Endometrium (tissue), 2 donors: ENCODE data around the gene TPSD1.
"Not testable (repeated sequence)": the region's sequence is repeated elsewhere in the genome, so short reads cannot be mapped to it uniquely, and the experiment has no call there.

Source experiments
- FAIRE-seq: peaks from 2 replicates; lab custom pipeline; 2012; peaks lifted over from hg19 to GRCh38; lab: Jason Lieb, UNC
- donor health status: control.
- donor health status: control.

Gene TPSD1

GRCh38 chr16:1255276-1256122 is at the start of gene TPSD1:
Gene TPSD1 (plus strand): TSS chr16:1256069. CDS start chr16:1256281, 212 bp downstream.
- FAIRE-seq: not testable (repeated sequence)

- FAIRE-seq: no peak
Observed at GRCh38 chr16:1206326-1206725, 49.5 kb upstream of the TPSD1 start.

GRCh38 chr16:1206786-1207185 is 49.1 kb upstream of the TPSD1 start:
- no peak for FAIRE-seq

- no peak for FAIRE-seq
Observed at GRCh38 chr16:1208239-1208830, 47.5 kb upstream of the TPSD1 start.

GRCh38 chr16:1209081-1209480 is 46.8 kb upstream of the TPSD1 start:
- FAIRE-seq: no peak

GRCh38 chr16:1210461-1210860 is 45.4 kb upstream of the TPSD1 start:
- FAIRE-seq: no peak

- no peak for FAIRE-seq
Observed at GRCh38 chr16:1211451-1212268, 44.2 kb upstream of the TPSD1 start.

GRCh38 chr16:1212616-1213194 is 43.2 kb upstream of the TPSD1 start:
- FAIRE-seq: no peak

- no peak for FAIRE-seq
Observed at GRCh38 chr16:1213231-1213630, 42.6 kb upstream of the TPSD1 start.

- no peak for FAIRE-seq
Observed at GRCh38 chr16:1213796-1214372, 42.0 kb upstream of the TPSD1 start.

- FAIRE-seq: no peak
Observed at GRCh38 chr16:1214719-1215118, 41.1 kb upstream of the TPSD1 start.

- no peak for FAIRE-seq
Observed at GRCh38 chr16:1215574-1216295, 40.1 kb upstream of the TPSD1 start.

- no peak for FAIRE-seq
Observed at GRCh38 chr16:1216296-1216619, 39.6 kb upstream of the TPSD1 start.

- no peak for FAIRE-seq
Observed at GRCh38 chr16:1216681-1217400, 39.0 kb upstream of the TPSD1 start.

- FAIRE-seq: no peak
Observed at GRCh38 chr16:1217526-1217925, 38.3 kb upstream of the TPSD1 start.

GRCh38 chr16:1218061-1218929 is 37.6 kb upstream of the TPSD1 start:
- no peak for FAIRE-seq

- no peak for FAIRE-seq
Observed at GRCh38 chr16:1218930-1219611, 36.8 kb upstream of the TPSD1 start.

GRCh38 chr16:1220098-1220728 is 35.7 kb upstream of the TPSD1 start:
- no peak for FAIRE-seq
